NCI-H1417 treated with DMSO at 0.1 percent for 48 hours (cell line): ENCODE measurements around the gene SERPINA9.
"Not testable (repeated sequence)": the region's sequence is repeated elsewhere in the genome, so short reads cannot be mapped to it uniquely, and the experiment has no call there.

ENCODE experiments used
- DNase-seq: peaks from one replicate; lab custom pipeline; 2025; lab: John Stamatoyannopoulos, UW

Gene SERPINA9

DNA sequence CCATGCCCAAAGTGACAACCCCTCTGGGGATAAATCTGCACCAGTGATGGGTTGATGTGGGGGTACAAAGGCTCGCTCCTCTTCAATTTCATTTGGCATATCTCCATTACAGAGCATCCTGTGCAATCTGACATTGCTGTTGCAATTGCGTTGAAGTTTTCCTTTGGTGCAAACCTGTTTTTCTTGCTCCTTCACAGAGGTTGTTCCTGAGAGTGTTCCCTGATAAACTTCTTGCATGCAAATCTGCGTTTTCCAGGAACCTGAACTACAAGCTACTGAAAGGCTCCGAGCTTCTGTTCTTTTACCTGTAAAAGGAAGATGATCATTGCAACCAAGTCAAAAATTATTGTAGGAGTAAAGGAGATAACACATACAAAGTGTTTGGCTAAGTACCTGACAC, 49.5 kb downstream of the SERPINA9 start:
- no peak for DNase-seq

DNA sequence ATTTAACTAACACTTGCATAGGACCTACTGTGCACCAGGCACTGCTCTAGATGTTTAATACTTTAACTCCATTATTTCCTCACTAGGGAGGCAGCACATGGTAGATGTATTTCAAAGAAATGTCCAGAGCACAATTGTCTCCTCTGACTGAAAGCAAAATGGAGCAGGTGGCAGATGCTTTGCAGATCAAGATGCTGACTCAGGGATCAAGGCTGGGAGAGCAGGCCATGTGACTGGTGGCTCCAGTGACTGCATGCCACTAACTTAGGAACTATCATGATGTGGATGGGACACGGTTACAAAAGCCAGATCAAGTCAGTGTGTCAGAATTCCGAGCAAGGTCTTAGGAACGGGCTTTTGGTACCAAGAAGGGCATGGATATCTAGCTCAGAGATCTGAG, 51.6 kb downstream of the SERPINA9 start:
- no peak for DNase-seq

DNA sequence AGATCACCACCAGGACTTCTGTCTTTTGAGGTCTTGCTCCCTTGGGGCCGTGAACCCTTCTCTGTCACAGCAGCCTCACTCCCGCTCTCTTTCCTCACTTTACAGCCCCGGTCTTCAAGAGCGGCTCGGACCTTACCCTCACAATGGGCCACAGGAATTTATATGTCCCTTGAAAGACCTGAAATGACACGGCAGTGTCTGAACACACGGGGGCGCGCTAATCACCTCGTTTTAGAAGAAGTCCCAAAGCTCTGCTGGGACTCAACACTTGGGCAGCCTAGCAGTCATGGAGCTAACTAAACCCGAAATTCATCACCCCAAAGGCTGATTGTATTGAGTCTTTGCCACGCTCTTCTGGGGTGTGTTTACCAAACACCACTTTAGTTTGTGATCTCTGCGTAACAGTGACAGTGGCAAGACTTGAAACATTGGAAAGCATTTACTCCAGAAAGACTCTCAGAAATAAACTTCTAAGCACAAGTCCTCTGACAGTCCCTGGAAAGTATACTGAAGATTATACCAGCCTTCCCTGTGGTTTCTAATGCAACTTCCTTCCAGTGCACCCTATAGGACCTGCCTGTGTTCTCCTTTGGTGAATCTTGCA, 52.4 kb downstream of the SERPINA9 start:
- DNase-seq, result no peak

DNA sequence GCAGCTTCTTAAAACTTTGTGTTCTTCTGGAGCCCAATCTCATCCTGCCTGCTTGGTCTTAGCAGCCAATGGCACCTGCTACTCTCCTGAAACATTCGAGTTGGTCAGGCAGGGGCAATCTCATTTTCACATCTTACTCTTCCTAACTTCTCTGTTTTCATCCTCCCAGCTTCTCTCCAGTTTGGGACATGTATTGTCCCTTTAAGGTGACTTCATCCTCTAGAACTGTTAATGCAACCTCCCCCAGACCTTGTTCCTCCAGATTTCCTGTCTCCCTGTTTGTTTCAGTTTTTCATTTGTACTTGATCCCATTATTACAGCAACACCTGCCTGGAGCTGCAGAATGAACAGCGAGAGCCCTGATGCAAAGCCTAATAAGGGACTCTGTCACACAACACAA, 54.7 kb downstream of the SERPINA9 start:
- no peak for DNase-seq

DNA sequence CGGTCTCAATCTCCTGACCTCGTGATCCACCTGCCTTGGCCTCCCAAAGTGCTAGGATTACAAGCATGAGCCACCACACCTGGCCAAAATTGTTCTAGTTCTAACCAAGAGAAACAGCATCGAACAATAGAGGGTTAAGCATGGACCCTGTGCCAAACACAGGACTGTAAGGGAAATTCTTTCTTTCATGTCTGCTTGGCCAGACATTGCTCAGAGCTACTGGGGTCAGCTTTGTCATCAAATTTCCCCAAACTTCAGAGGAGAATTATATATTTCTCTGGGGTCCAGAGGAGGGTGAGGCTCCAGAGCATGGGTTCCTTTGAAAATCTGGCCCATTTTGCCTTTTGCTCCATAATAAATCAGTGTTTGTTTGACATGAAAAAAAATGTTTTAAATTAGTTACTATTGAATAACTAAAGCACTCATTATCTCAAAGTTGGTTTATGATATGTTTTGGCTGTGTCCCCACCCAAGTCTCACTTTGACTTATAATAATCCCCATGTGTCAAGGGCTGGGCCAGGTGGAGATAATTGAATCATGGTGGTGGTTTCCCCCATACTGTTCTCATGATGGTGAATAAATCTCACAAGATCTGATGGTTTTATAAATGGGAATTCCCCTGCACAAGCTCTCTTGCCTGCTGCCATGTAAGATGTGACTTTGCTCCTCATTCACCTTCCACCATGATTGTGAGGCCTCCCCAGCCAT, 58.3 kb downstream of the SERPINA9 start:
- DNase-seq, result not testable (repeated sequence)
